PC-9 (cell line): Measurements from ENCODE around the gene RASSF3. TPM values are rescaled to one million over a fixed set of nuclear protein-coding genes. Genes with fewer than 3 reads are reported as not detected.

Source experiments
- BruUV-seq: library from RNA; stranded (reverse); fragments of 400-500 nt; replicated peaks from 2 replicates; lab custom pipeline; 2021; lab: Mats Ljungman, UMichigan
- CTCF ChIA-PET: fragments of 300-600 bp; sonication (Branson Sonifier 250); formaldehyde crosslinking; loops from one replicate; lab custom pipeline; 2022; ENCODE audit warnings: antibody characterized with exemption; lab: Charles Lee
- POLR2A ChIA-PET: fragments of 300-600 bp; sonication (Branson Sonifier 250); formaldehyde crosslinking; loops from one replicate; lab custom pipeline; 2022; ENCODE audit warnings: antibody characterized with exemption; ENCODE audit not compliant: unreplicated experiment; lab: Charles Lee
- DNase-seq, 2 experiments: peaks; one replicate each; pipeline versions ENCODE4 v3.0.0 to v3.0.0-alpha.2; 2015 to 2022; ENCODE audit warnings: mixed read lengths in 1 of 2
- H2AFZ ChIP-seq: fragments of 200-600 bp; sonication (generic); 2 replicates; pipeline ENCODE4 v1.8.1; 2017; ENCODE audit warnings: antibody characterized with exemption
- H3F3A ChIP-seq: fragments of 200-600 bp; sonication (generic); 2 replicates; pipeline ENCODE4 v1.8.1; 2017; ENCODE audit warnings: antibody characterized with exemption, mild to moderate bottlenecking, low read depth; ENCODE audit not compliant: insufficient read depth
- H3K27ac ChIP-seq: fragments of 200-600 bp; sonication (generic); 2 replicates; pipeline ENCODE4 v1.6.1; 2016; ENCODE audit warnings: mixed run types
- H3K27me3 ChIP-seq: fragments of 200-600 bp; sonication (generic); 2 replicates; pipeline ENCODE4 v1.6.1; 2016; ENCODE audit warnings: low read depth, mixed run types; ENCODE audit not compliant: insufficient read depth
- H3K36me3 ChIP-seq: fragments of 200-600 bp; sonication (generic); 2 replicates; pipeline ENCODE4 v1.6.1; 2016; ENCODE audit warnings: low read depth, mixed run types
- H3K4me1 ChIP-seq: fragments of 200-600 bp; sonication (generic); replicated peaks from 2 replicates; pipeline ENCODE4 v1.6.1; 2016; ENCODE audit warnings: mixed run types; ENCODE audit not compliant: insufficient read depth
- H3K4me2 ChIP-seq: fragments of 200-600 bp; sonication (generic); 2 replicates; pipeline ENCODE4 v1.6.1; 2017; ENCODE audit warnings: mixed run types
- H3K4me3 ChIP-seq: fragments of 200-600 bp; sonication (generic); 2 replicates; pipeline ENCODE4 v1.6.1; 2016; ENCODE audit warnings: mixed run types
- H3K79me2 ChIP-seq: fragments of 200-600 bp; sonication (generic); 2 replicates; pipeline ENCODE4 v1.6.1; 2017; ENCODE audit warnings: low read depth, mixed run types
- H3K9me2 ChIP-seq: fragments of 200-600 bp; sonication (generic); 2 replicates; pipeline ENCODE4 v1.8.1; 2017; ENCODE audit warnings: mild to moderate bottlenecking; ENCODE audit not compliant: insufficient read depth
- H3K9me3 ChIP-seq: fragments of 200-600 bp; sonication (generic); 2 replicates; pipeline ENCODE4 v1.8.1; 2016; ENCODE audit warnings: low read depth; ENCODE audit not compliant: insufficient read depth
- H4K20me1 ChIP-seq: fragments of 200-600 bp; sonication (generic); 2 replicates; pipeline ENCODE4 v1.8.1; 2017; ENCODE audit not compliant: insufficient read depth
- CTCF ChIP-seq: fragments of 200-600 bp; sonication (generic); conservative IDR thresholded peaks from 2 replicates; pipeline ENCODE4 v1.6.1; 2017; ENCODE audit warnings: mixed run types, antibody characterized with exemption, mild to moderate bottlenecking, moderate library complexity
- EZH2 ChIP-seq: fragments of 200-600 bp; sonication (generic); IDR thresholded peaks from 2 replicates; pipeline ENCODE4 v1.8.0; 2017; ENCODE audit warnings: antibody characterized with exemption, low read depth
- intact Hi-C: fragments of 100-400 bp; cut with micrococcal nuclease; formaldehyde crosslinking; loops from one replicate; pipeline ENCODE4 v1.10.0; 2022; ENCODE audit not compliant: unreplicated experiment
- total RNA-seq: library from RNA; stranded (reverse); gene quantifications from 2 replicates; pipeline ENCODE4 v1.2.3, GENCODE V29; 2021

Gene RASSF3
- total RNA-seq, 1 experiment from 2014 or later, result 38.9 TPM

- H3K9me3 ChIP-seq, result no peaks in the 10 kb centered on the region
- no peak overlapping the region for H2AFZ ChIP-seq
- peaks cover 90% of the 10 kb centered on the region for H3K79me2 ChIP-seq
- DNase-seq, result peak in 1 of 2 experiments; percentile 72
- intact Hi-C loops, result no loop called here
- BruUV-seq, result no TSS peak
- TF ChIP-seq CTCF, result no peak
- no peak for TF ChIP-seq EZH2
- H3K4me2 ChIP-seq, result peak overlapping the region; percentile 41
- POLR2A ChIA-PET, result interaction anchor here (0.7 kb wide), 1 partner anchor 37 kb away, joined by 6 read pairs; no protein-coding TSS in a partner anchor
- CTCF ChIA-PET, result no interaction called here
- H4K20me1 ChIP-seq, result no peaks in the 10 kb centered on the region
- H3F3A ChIP-seq, result peaks cover 46% of the 10 kb centered on the region; the same call in 1 of the 2 replicates
- no peak overlapping the region for H3K4me3 ChIP-seq
- H3K27me3 ChIP-seq, result no peaks in the 10 kb centered on the region
- H3K4me1 ChIP-seq, result peaks cover 87% of the 10 kb centered on the region
- no peaks in the 10 kb centered on the region; the same call in 1 of the 2 replicates for H3K9me2 ChIP-seq
- H3K36me3 ChIP-seq, result no peaks in the 10 kb centered on the region
- peak overlapping the region; percentile 48 for H3K27ac ChIP-seq
These were observed 56.0 kb downstream of the RASSF3 start for GRCh38 chr12:64666054-64666914.

- Histone ChIP-seq H2AFZ (no peak overlapping the region), H3K27me3 (no peaks in the 10 kb centered on the region), H3K79me2 (peaks cover 88% of the 10 kb centered on the region), H3K27ac (no peak overlapping the region), H3K36me3 (no peaks in the 10 kb centered on the region), H3K4me3 (no peak overlapping the region), H3K4me1 (peaks cover 96% of the 10 kb centered on the region), H3K9me2 (no peaks in the 10 kb centered on the region; the same call in 1 of the 2 replicates), H3K9me3 (no peaks in the 10 kb centered on the region), H3K4me2 (no peak overlapping the region), H4K20me1 (no peaks in the 10 kb centered on the region), H3F3A (peaks cover 51% of the 10 kb centered on the region)
- intact Hi-C loops, result no loop called here
- BruUV-seq, result no TSS peak
- TF ChIP-seq EZH2 (no peak), CTCF (no peak)
- POLR2A ChIA-PET, result interaction anchor here (0.6 kb wide), 2 partner anchors 50 to 66 kb away, joined by 3 to 4 read pairs; no protein-coding TSS in a partner anchor
- CTCF ChIA-PET, result no interaction called here
- DNase-seq, result no peak
These were observed 57.5 kb downstream of the RASSF3 start for GRCh38 chr12:64667793-64668192.

- no peaks in the 10 kb centered on the region; the same call in 1 of the 2 replicates for H3K9me2 ChIP-seq
- H3K27ac ChIP-seq, result peak overlapping the region; percentile 87
- peaks cover 91% of the 10 kb centered on the region for H3K79me2 ChIP-seq
- peaks cover 59% of the 10 kb centered on the region for H3F3A ChIP-seq
- peak in 1 of 2 experiments; percentile 58 for DNase-seq
- TF ChIP-seq CTCF (no peak), EZH2 (no peak)
- CTCF ChIA-PET, result no interaction called here
- POLR2A ChIA-PET, result interaction anchor here (0.5 kb wide), 1 partner anchor 31 kb away, joined by 6 read pairs; no protein-coding TSS in a partner anchor
- H3K36me3 ChIP-seq, result no peaks in the 10 kb centered on the region
- no peak overlapping the region for H2AFZ ChIP-seq
- H3K9me3 ChIP-seq, result no peaks in the 10 kb centered on the region
- H4K20me1 ChIP-seq, result no peaks in the 10 kb centered on the region
- intact Hi-C loops, result no loop called here
- no TSS peak for BruUV-seq
- no peaks in the 10 kb centered on the region for H3K27me3 ChIP-seq
- no peak overlapping the region for H3K4me3 ChIP-seq
- H3K4me1 ChIP-seq, result peaks cover 96% of the 10 kb centered on the region
- H3K4me2 ChIP-seq, result peak overlapping the region; percentile 66
These were observed 59.1 kb downstream of the RASSF3 start for GRCh38 chr12:64669270-64669842.
